Erythroblast (primary cell): ENCODE measurements around the gene SPATA9.

ENCODE experiments used
- GATA1 ChIP-seq: IDR thresholded peaks from 2 replicates; pipeline ENCODE4 v1.6.1; 2011; ENCODE audit warnings: low read depth, mild to moderate bottlenecking, control low read depth, low read length, moderate library complexity
- POLR2A ChIP-seq: IDR thresholded peaks from 2 replicates; pipeline ENCODE4 v1.6.1; 2011; ENCODE audit warnings: mild to moderate bottlenecking, low read length

DNA sequence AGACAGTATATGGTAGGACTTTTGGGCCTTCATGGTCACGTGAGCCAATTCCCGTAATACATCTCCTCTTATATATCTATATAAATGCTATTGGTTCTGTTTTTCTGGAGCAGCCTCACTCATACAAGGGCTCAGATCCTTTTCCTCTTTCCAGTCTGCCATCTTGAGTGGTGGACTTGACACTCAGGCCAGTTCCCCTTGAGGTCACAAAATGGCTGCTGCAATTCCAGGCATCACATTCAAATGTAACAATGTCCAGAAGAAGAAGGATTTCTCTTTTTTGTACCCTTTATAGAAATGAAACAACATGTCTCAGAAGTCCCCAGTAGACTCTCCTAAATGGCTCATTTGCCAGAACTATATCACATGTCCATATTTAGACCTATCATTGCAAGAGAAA lies 58.4 kb downstream of the SPATA9 start:
- no peak for TF ChIP-seq POLR2A
- no peak for TF ChIP-seq GATA1
